Renal cortex interstitium (tissue), 11 donors: ENCODE measurements around the gene SLC6A1. TPM values are rescaled to one million over a fixed set of nuclear protein-coding genes. Genes with fewer than 3 reads are reported as not detected.

ENCODE experiments used
- DNase-seq, 11 donors: peaks; one replicate each; pipeline ENCODE4 v3.0.0-alpha.2; 2013; ENCODE audit warnings: low read depth in 9 of 11, low spot score in 4 of 11; ENCODE audit errors: extremely low read depth in 1 of 11
- polyA plus RNA-seq, 3 donors: library from polyadenylated mRNA; unstranded; fragments of 120-200 nt; gene quantifications; one replicate each; pipeline ENCODE4 v1.2.1, GENCODE V29; 2013; ENCODE audit not compliant: insufficient read length in 3 of 3

Gene SLC6A1
- polyA plus RNA-seq, 3 donors: 0.65 to 1.9 (median 0.82) TPM

GRCh38 chr3:10962481-10963036 is 30.0 kb upstream of the SLC6A1 start:
- DNase-seq: no peak

GRCh38 chr3:10964537-10965167 is 27.9 kb upstream of the SLC6A1 start:
- DNase-seq: peak in 8 of 11 donors; percentile 33 to 64 (median 46)

- no peak for DNase-seq
Observed at GRCh38 chr3:10968401-10968800, 24.1 kb upstream of the SLC6A1 start.

- no peak for DNase-seq
Observed at GRCh38 chr3:10970306-10970960, 22.1 kb upstream of the SLC6A1 start.

- DNase-seq: no peak
Observed at GRCh38 chr3:10972072-10972782, 20.3 kb upstream of the SLC6A1 start.

- DNase-seq: no peak
Observed at GRCh38 chr3:10973046-10973595, 19.4 kb upstream of the SLC6A1 start.

GRCh38 chr3:10974131-10974530 is 18.4 kb upstream of the SLC6A1 start:
- no peak for DNase-seq

GRCh38 chr3:10974746-10975375 is 17.7 kb upstream of the SLC6A1 start:
- DNase-seq: no peak

- DNase-seq: no peak
Observed at GRCh38 chr3:10975695-10976234, 16.8 kb upstream of the SLC6A1 start.

GRCh38 chr3:10976770-10977169 is 15.8 kb upstream of the SLC6A1 start:
- DNase-seq: no peak

GRCh38 chr3:10977892-10978510 is 14.5 kb upstream of the SLC6A1 start:
- DNase-seq: no peak

GRCh38 chr3:10978956-10979355 is 13.6 kb upstream of the SLC6A1 start:
- DNase-seq: no peak

- no peak for DNase-seq
Observed at GRCh38 chr3:10980312-10980711, 12.2 kb upstream of the SLC6A1 start.

GRCh38 chr3:10981031-10981430 is 11.5 kb upstream of the SLC6A1 start:
- no peak for DNase-seq

- no peak for DNase-seq
Observed at GRCh38 chr3:10981961-10982360, 10.6 kb upstream of the SLC6A1 start.

- no peak for DNase-seq
Observed at GRCh38 chr3:10982782-10983181, 9.8 kb upstream of the SLC6A1 start.

- no peak for DNase-seq
Observed at GRCh38 chr3:10983219-10983916, 9.2 kb upstream of the SLC6A1 start.

GRCh38 chr3:10984371-10984896 is 8.1 kb upstream of the SLC6A1 start:
- no peak for DNase-seq
